GM12878 (cell line): Measurements from ENCODE around the gene LMX1A. TPM values are rescaled to one million over a fixed set of nuclear protein-coding genes. Genes with fewer than 3 reads are reported as not detected.

Experiments
- ATAC-seq: fragments of 200-7000 bp; cut with Tn5 transposase; 3 replicates; pipeline ENCODE4 v1.9.1; 2020; ENCODE audit warnings: mild to moderate bottlenecking, moderate library complexity
- BruUV-seq: library from RNA; stranded (reverse); fragments of 400-500 nt; replicated peaks from 2 replicates; lab custom pipeline; 2021; lab: Mats Ljungman, UMichigan
- CTCF ChIA-PET: fragments of 300-600 bp; sonication (Branson Sonifier 250); formaldehyde crosslinking; extraction: SDS; loops from one replicate; lab custom pipeline; 2021; ENCODE audit warnings: inconsistent platforms; lab: Yijun Ruan, JAX
- POLR2A ChIA-PET: fragments of 350-600 bp; formaldehyde crosslinking; extraction: SDS; loops from one replicate; lab custom pipeline; 2021; ENCODE audit warnings: inconsistent platforms; lab: Charles Lee
- RAD21 ChIA-PET: fragments of 300-600 bp; sonication (Branson Sonifier 250); formaldehyde crosslinking; loops from one replicate; lab custom pipeline; 2023; ENCODE audit warnings: antibody characterized with exemption; ENCODE audit not compliant: unreplicated experiment; lab: Charles Lee
- SMC1A ChIA-PET: fragments of 300-600 bp; sonication (Branson Sonifier 250); formaldehyde crosslinking; loops from one replicate; lab custom pipeline; 2023; ENCODE audit not compliant: unreplicated experiment, uncharacterized antibody; lab: Charles Lee
- DNase-seq: peaks from one replicate; pipeline ENCODE4 v3.0.0-alpha.2; 2011; ENCODE audit warnings: low read depth, low spot score
- FAIRE-seq: peaks from 3 replicates; lab custom pipeline; 2011; peaks lifted over from hg19 to GRCh38; lab: Jason Lieb, UNC
- H2AFZ ChIP-seq: 2 replicates; pipeline ENCODE4 v1.6.0; 2011; ENCODE audit warnings: low read depth, low read length, control low read depth; ENCODE audit not compliant: control insufficient read depth
- H3K27ac ChIP-seq: 2 replicates; pipeline ENCODE4 v1.5.1; 2011; ENCODE audit warnings: control low read depth; ENCODE audit not compliant: control insufficient read depth, insufficient read depth
- H3K27me3 ChIP-seq, 2 experiments: replicated peaks in 1 of 2; 2 replicates each; pipeline versions ENCODE4 v1.6.0 to v1.6.1; 2011; ENCODE audit warnings: low read length in 1 of 2; ENCODE audit not compliant: control insufficient read depth in 2 of 2, insufficient read depth in 2 of 2
- H3K36me3 ChIP-seq, 2 experiments: 2 replicates each; pipeline ENCODE4 v1.5.1; 2011; ENCODE audit warnings: low read length in 1 of 2; ENCODE audit not compliant: control insufficient read depth in 2 of 2, insufficient read depth in 2 of 2
- H3K4me1 ChIP-seq: 2 replicates; pipeline ENCODE4 v1.6.1; 2011; ENCODE audit warnings: mild to moderate bottlenecking, low read length, moderate library complexity, mixed read lengths; ENCODE audit not compliant: control insufficient read depth, insufficient read depth
- H3K4me2 ChIP-seq: 2 replicates; pipeline ENCODE4 v1.6.0; 2011; ENCODE audit warnings: control low read depth; ENCODE audit not compliant: control insufficient read depth, insufficient read depth
- H3K4me3 ChIP-seq: fragments of 200-600 bp; sonication (generic); 2 replicates; pipeline ENCODE4 v1.5.1; 2016
- H3K79me2 ChIP-seq: 2 replicates; pipeline ENCODE4 v1.6.0; 2011; ENCODE audit warnings: low read length; ENCODE audit not compliant: control insufficient read depth, insufficient read depth
- H3K9ac ChIP-seq: 2 replicates; pipeline ENCODE4 v1.8.0; 2011; ENCODE audit warnings: low read length, control low read depth, mixed read lengths; ENCODE audit not compliant: control insufficient read depth, insufficient read depth
- H3K9me3 ChIP-seq: replicated peaks from 3 replicates; pipeline ENCODE4 v1.5.1; 2011; ENCODE audit warnings: mild to moderate bottlenecking, low read length; ENCODE audit not compliant: control insufficient read depth, insufficient read depth
- H4K20me1 ChIP-seq: 2 replicates; pipeline ENCODE4 v1.6.0; 2011; ENCODE audit not compliant: control insufficient read depth, insufficient read depth
- CBX3 ChIP-seq: fragments of 200-600 bp; sonication (generic); IDR thresholded peaks from 2 replicates; pipeline ENCODE4 v1.6.1; 2016; ENCODE audit warnings: low read depth, borderline replicate concordance
- EZH2 ChIP-seq: IDR thresholded peaks from 2 replicates; pipeline ENCODE4 v1.6.1; 2012; ENCODE audit warnings: low read depth, mild to moderate bottlenecking, control low read depth, inconsistent platforms, low read length, borderline replicate concordance; ENCODE audit not compliant: control insufficient read depth
- IRF3 ChIP-seq: fragments of 450-650 bp; IDR thresholded peaks from 2 replicates; pipeline ENCODE4 v1.6.1; 2014; ENCODE audit warnings: mild to moderate bottlenecking
- PAX5 ChIP-seq: IDR thresholded peaks from 2 replicates; pipeline ENCODE4 v1.6.1; 2011; ENCODE audit warnings: low read depth, low read length, borderline replicate concordance
- PAX8 ChIP-seq: fragments of 450-650 bp; IDR thresholded peaks from 2 replicates; pipeline ENCODE4 v1.6.1; 2017; ENCODE audit warnings: mild to moderate bottlenecking, moderate library complexity
- PRDM15 ChIP-seq: fragments of 450-650 bp; formaldehyde crosslinking; IDR thresholded peaks from 2 replicates; pipeline ENCODE4 v1.4.0; 2020; ENCODE audit warnings: mild to moderate bottlenecking, moderate library complexity
- WGBS: methylation state at CpG from one replicate; pipeline ENCODE4 v1.1.6; 2016; ENCODE audit warnings: low lambda C conversion rate; ENCODE audit not compliant: insufficient replicate concordance, insufficient coverage; ENCODE audit errors: missing lambda C conversion rate; 5-methylcytosine and 5-hydroxymethylcytosine counted together
- in situ Hi-C: fragments of 300-500 bp; cut with MboI; formaldehyde crosslinking; loops from 9 replicates; pipeline ENCODE4 v1.14.3; 2018; ENCODE audit warnings: mixed read lengths
- intact Hi-C: fragments of 100-400 bp; cut with micrococcal nuclease; formaldehyde crosslinking; loops from one replicate; pipeline ENCODE4 v1.14.2; 2022; ENCODE audit not compliant: unreplicated experiment
- polyA plus RNA-seq, 11 experiments: library from polyadenylated mRNA; depleted of rRNA in 4 of 11; unstranded in 6 of 11; stranded (reverse) in 5 of 11; fragments of >200 nt; fragmentation: Nextera tagmentation in 4 of 11; fragmentation: Illumina TruSeq in 1 of 11; extraction: Ambion mirVana in 4 of 11; extraction: Trizol in 1 of 11; gene quantifications; 1 replicate in 1 of 11; 2 replicates in 10 of 11; pipeline versions ENCODE4 v1.2.1 to v1.2.3, GENCODE V29; 2011 to 2016; ENCODE audit warnings: inconsistent platforms in 2 of 11, missing spikeins in 2 of 11, low read depth in 1 of 11
- total RNA-seq, 4 experiments: library from RNA; depleted of rRNA in 3 of 4; stranded (reverse); fragments of >200 nt in 3 of 4; fragmentation: Illumina TruSeq in 1 of 4; extraction: Trizol in 1 of 4; gene quantifications; 2 replicates each; pipeline versions ENCODE4 v1.2.1 to v1.2.3, GENCODE V29; 2013 to 2021

The LMX1A gene
- total and polyA plus RNA-seq, 10 of the 15 experiments (the other 5 are each of a cell fraction or from before 2014, with no cell fraction given): not detected

- RAD21 ChIA-PET: no interaction called here
- 23% methylated on average over 4 of the region's 4 CpGs for WGBS
- in situ Hi-C loops: no loop called here
- Histone ChIP-seq H2AFZ (no peak overlapping the region), H3K27ac (no peak overlapping the region), H3K27me3 (0 out of 4 replicates have a peak, but pooled peaks cover 0 to 2% of the 10 kb centered on the region in 2 experiments), H3K9me3 (no peaks in the 10 kb centered on the region), H3K4me1 (no peaks in the 10 kb centered on the region), H3K79me2 (no peaks in the 10 kb centered on the region), H4K20me1 (no peaks in the 10 kb centered on the region), H3K4me3 (no peak overlapping the region), H3K36me3 (no peaks in the 10 kb centered on the region), H3K9ac (no peak overlapping the region), H3K4me2 (no peak overlapping the region)
- TF ChIP-seq IRF3: no peak
- no peak for TF ChIP-seq CBX3
- TF ChIP-seq PAX5: no peak
- TF ChIP-seq PAX8: no peak
- no peak for TF ChIP-seq EZH2
- TF ChIP-seq PRDM15 (CRISPR knock-in tag): no peak
- SMC1A ChIA-PET: no interaction called here
- POLR2A ChIA-PET: no interaction called here
- no TSS peak for BruUV-seq
- ATAC-seq (no peak), DNase-seq (no peak), FAIRE-seq (no peak)
- intact Hi-C loops: no loop called here
- CTCF ChIA-PET: interaction anchor here (1.1 kb wide), 1 partner anchor 30 kb away, joined by 4 read pairs; no protein-coding TSS in a partner anchor
Observed at GRCh38 chr1:165287781-165288180, 68.7 kb downstream of the LMX1A start.
